GM18951 (cell line): ENCODE data around the gene RSRC1.
"Not testable (repeated sequence)": the region's sequence is repeated elsewhere in the genome, so short reads cannot be mapped to it uniquely, and the experiment has no call there.

Experiments
- POLR2A ChIP-seq: IDR thresholded peaks from 4 replicates; pipeline ENCODE4 v1.6.1; 2011; ENCODE audit warnings: mild to moderate bottlenecking; ENCODE audit not compliant: insufficient read length, insufficient read depth; ENCODE audit errors: extremely low read depth
- in situ Hi-C: fragments of 300-500 bp; cut with MboI; formaldehyde crosslinking; loops from one replicate; pipeline ENCODE4 v1.12.0; 2022; ENCODE audit warnings: low sequenced_read_pairs, mixed read lengths, inconsistent platforms; ENCODE audit not compliant: unreplicated experiment

Gene RSRC1

GRCh38 chr3:158405507-158405906, 295.6 kb downstream of the RSRC1 start:
- no peak for TF ChIP-seq POLR2A
- in situ Hi-C loops: no loop called here

GRCh38 chr3:158407844-158408517, 298.1 kb downstream of the RSRC1 start:
- TF ChIP-seq POLR2A: no peak
- in situ Hi-C loops: no loop called here

DNA sequence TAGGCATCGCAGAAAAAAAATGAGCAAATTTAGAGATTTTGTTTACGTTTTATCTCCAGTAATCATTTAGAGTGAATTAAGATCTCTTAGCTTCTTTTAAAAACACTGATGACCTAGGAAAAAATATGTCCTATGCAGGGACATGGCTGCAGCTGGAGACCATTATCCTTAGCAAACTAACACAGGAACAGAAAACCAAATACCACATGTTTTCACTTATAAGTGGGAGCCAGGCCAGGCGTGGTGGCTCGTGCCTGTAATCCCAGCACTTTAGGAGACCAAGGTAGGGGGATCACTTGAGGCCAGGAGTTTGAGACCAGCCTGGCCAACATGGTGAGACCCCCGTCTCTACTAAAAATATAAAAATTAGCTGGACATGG, 298.6 kb downstream of the RSRC1 start:
- in situ Hi-C loops: not testable (repeated sequence)

DNA sequence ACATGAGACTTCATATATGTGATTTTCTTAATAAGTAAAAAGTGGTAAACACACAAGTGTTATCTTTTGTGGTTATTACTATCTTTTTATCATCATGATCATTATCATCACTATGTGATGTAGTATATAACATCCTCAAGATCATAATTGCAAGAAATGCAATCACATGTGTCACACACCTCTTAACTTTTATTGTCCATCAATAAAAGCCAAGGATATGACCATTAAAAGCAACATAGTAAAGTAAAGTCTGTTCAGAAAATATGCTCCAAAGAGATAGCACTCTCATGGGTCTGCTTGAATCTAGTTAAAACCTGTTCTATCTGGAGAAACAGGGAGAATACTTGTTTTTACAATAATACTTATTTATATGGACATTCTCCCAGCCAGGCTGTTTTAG, 308.1 kb downstream of the RSRC1 start:
- in situ Hi-C loops: no loop called here
- no peak for TF ChIP-seq POLR2A

DNA sequence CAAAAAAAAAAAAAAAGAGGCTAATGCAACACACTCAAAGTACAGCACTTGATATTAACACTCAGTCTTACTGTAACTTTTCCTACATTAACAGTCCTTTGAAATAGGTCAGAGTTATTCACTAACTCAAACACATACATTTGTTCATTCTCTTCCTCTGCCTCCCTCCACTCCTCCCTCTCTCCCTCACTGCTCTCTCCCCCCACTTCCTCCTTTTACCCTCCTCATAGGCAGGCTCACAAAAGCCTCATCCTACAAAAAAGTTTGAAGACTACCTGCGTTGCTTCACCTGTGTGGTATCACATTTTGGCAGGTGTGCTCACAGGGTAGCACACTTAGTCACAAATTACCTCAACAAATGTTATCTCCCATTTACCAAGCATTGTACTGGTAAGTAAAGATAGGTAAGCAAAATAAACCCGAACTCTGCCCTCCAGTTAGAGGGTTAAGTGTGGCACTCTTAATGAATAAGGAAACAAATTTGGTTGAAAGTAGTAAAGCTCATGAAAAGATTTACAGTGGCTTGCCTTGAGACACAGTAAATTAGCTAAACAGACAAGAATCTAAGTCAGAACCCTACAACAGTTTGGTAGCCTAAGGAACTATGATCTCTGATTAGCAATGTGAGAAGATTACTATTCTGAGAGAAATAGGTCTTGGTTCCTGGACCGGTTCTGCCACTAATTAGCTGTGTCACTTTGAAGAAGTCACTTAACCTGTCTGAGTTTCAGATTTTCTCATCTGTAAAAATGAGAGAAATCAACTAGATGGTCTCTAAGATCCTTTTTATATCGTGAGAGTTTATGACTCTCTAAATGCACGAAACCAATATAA, 310.1 kb downstream of the RSRC1 start:
- no peak for TF ChIP-seq POLR2A
- in situ Hi-C loops: no loop called here

DNA sequence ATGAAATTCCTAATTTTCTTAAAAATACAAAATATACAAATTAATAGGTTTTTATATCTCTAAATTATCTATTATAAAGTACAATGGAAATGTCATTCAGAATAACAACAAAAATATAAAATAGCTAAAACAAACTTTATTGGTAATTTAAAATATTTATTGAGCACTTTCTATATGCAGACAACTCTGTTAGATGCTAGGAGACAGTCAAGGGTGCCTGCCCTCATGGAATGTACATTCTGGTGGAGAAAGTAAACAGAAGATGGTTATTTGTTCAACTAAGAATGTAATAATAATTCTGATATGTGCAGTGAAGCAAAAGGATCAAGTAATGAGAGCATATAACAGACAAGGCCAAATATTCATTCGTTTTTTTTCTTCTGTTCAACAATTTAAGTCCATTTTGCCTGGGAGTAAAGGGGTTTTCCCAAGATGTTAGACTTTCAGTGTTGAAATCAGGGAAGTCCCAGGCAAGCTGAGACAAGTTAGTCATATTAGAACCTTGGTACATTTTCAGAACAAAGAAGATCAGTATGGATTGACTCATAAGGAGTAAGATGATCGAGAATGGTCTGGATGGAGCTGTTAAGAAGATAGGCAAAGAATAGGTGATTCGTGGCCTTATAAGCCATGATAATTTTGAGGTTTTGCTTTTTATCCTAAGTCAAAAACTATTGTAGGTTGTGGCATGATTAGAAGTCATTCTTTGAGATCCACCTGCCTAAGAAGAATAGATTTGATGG, 310.9 kb downstream of the RSRC1 start:
- TF ChIP-seq POLR2A: no peak
- in situ Hi-C loops: no loop called here

DNA sequence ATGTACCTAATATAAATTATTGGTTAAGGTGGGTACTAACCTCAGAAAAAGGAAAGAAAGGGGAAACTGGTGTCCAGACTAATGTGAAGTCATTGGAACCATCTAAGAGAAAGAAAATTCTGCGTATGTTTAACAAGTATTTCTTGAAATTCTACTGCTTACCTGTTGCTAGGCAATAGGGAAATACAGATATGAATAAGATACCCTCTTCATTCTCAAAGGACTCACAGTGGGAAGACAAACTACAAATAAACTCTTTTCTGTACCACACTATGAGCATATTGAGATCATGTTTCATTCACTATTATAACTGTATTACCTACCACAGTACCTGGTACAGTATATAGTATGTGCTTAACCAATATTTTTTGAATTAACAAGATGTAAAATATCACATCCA, 320.6 kb downstream of the RSRC1 start:
- TF ChIP-seq POLR2A: no peak
- in situ Hi-C loops: loop anchor here (10.0 to 25.0 kb wide), 3 partner anchors 336 to 818 kb away; no protein-coding TSS in a partner anchor

GRCh38 chr3:158430968-158431367, 321.1 kb downstream of the RSRC1 start:
- TF ChIP-seq POLR2A: no peak
- in situ Hi-C loops: loop anchor here (10.0 to 25.0 kb wide), 3 partner anchors 336 to 819 kb away; no protein-coding TSS in a partner anchor

DNA sequence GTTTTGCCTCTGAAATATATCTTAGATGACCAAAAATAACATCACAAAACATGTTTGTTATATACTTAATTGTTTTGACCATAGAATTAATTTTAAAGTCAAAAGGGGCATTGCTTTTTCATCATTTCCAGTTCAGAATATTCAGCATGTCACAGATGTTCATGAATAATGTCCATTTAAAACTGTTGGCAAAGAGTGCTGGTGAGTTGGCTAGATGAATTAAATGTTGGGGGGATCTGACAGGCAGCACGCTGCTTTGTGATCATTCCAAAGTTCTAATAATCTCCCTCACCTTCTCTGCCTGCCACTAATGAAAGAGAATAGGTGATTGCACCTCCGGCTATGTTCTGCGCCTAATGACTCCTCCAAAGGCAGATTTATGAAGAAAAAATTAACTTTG, 321.9 kb downstream of the RSRC1 start:
- in situ Hi-C loops: loop anchor here (10.0 to 25.0 kb wide), 3 partner anchors 337 to 820 kb away; no protein-coding TSS in a partner anchor
- no peak for TF ChIP-seq POLR2A

- in situ Hi-C loops: loop anchor here (10.0 to 25.0 kb wide), 3 partner anchors 340 to 822 kb away; no protein-coding TSS in a partner anchor
Observed at GRCh38 chr3:158434412-158435038, 324.6 kb downstream of the RSRC1 start.

DNA sequence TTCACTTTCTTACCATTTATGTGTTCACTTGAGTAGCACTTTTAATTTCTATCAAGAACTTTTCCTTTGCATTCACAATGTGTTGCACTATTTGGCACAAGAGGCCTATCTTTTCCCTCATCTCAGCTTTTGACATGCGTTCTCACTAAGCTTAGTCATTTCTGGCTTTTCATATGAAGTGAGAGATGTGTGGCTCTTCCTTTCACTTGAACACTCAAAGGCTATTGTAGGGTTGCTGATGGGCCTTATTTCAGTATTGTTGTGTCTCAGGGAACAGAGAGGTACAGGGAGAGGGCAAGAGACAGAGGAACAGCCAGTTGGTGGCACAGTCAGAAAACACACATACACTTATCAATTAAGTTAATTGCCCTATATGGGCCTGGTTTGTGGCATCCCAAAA, 333.7 kb downstream of the RSRC1 start:
- in situ Hi-C loops: loop anchor here (25.0 kb wide), 2 partner anchors 581 to 831 kb away; no protein-coding TSS in a partner anchor

More at GRCh38 chr3:158434412-158435038, 324.6 kb downstream of the RSRC1 start:
- TF ChIP-seq POLR2A: no peak

DNA sequence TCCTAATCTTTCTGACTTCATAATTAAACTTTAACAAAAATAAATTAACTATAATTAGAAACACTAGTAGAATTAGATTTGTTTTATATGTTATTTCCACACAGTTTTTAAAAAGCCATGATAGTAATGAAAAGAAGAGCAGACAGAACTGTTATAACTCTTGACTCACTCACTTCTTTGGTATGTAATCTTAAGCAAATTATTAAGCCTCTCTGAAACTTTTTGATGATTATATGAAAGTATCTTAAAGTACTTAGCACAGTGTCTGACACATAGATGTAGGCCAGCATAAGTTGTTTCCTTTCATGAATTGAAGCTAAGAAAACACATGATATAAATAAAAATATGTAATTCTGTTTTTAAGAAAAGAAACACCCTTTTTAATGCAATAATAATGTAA, 337.5 kb downstream of the RSRC1 start:
- TF ChIP-seq POLR2A: no peak
- in situ Hi-C loops: loop anchor here (25.0 kb wide), 2 partner anchors 585 to 835 kb away; no protein-coding TSS in a partner anchor

More for the DNA sequence above, 333.7 kb downstream of the RSRC1 start:
- no peak for TF ChIP-seq POLR2A
